T-helper 1 cell (primary cell): Measurements from ENCODE around the gene BEND5.

Source experiments
- DNase-seq, 5 donors: peaks; one replicate each; pipeline ENCODE4 v3.0.0-alpha.2; 2012 to 2020

The BEND5 gene

DNA sequence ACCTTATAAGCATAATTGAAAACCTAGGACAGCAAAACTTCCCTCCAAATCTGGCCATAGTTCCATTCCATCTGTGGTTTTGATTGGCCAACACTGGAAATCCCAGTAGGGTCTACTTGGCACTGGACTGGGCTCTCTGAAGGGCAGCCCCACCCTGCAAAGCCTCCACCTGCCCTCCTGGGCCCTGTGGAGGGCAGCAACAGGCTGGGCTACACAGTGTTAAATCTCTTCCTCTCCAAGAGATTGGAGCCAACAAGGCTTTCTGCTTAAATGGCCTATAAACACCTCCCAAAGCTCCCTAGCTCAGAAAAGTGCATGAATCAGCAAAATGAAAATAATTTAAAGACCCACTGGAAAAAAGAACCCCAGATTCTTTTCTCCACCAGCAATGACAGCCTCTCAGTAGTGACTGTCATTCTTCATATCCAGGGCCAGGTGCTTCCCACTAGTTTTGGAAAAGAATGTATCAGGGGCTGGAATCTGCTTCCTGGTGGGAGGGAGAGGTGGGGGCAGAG is 58.5 kb downstream of the BEND5 start:
- DNase-seq = no peak

DNA sequence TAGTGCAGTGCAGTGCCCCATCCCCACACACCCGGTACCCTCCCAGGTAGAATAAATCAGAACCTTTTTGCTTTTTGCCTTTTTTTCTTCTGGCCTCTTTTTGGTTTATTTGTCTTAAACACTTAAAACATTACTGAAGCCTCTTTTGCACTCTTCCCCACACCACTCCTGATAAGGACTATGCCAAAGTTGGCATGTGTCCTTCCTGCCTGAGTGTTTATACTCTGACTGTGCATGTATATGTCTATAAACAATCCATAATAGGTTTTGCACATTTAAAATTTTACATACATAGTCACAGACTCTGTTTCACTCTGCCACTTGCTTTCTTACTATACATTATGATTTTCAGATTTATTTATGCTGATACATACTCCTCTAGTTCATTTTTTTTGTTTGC is 59.6 kb downstream of the BEND5 start:
- no peak for DNase-seq

DNA sequence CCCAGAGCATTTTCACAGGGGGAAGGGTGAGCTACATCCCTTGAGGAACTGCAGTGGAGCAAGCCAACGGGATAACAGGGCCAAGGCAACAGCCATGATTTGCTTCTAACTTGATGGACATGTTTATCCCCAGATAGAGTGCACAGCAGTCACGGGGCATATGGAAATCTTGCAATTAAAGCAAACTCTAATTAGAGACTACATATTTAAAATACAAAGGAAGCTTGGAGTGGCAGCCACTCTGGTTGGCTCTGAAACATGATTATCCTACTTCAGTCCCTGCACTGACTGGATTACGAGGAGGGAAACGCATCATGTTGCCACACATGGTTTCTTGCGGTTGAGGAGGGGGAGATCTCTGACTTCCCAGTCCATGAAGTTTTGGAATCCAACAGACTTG is 60.8 kb downstream of the BEND5 start:
- no peak for DNase-seq

DNA sequence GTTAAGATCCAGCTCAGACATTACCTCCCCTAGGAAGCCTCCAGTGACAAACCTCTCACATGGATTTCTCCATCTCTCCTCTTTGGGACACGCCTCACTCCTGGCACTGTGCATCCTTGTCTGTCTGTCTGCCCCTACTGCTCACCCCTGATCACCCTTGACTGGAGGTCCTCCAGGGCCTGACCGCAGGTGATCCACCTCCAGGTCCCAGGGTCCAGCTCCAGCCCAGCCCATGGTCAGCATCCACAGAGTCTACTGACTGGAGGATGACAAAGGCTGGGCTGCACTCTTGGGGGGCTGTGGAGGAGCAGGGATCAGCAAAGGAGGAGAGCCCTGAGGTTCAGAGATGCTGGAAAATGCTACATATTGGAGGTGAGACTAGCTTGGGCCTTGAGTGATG is 65.8 kb downstream of the BEND5 start:
- DNase-seq = no peak

DNA sequence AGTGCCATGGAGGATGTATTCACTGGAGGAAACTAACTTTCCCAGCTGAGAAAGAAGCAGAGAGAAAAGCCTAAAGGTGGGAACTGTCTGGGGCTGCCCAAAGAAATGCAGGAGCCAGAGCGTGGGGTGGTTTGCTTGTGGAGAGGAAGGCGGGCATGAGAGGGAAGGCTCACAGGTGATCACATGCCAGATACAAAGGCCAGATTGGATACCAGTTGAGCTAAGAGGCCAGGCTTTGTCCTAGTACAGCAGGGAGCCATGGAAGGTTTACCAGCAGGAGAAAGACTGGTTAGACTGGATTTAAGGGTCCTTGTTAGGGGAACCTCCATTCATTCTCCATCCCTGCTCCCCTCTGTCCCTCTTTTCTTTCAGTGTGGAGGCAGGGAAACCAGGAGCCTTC is 66.4 kb downstream of the BEND5 start:
- no peak for DNase-seq

DNA sequence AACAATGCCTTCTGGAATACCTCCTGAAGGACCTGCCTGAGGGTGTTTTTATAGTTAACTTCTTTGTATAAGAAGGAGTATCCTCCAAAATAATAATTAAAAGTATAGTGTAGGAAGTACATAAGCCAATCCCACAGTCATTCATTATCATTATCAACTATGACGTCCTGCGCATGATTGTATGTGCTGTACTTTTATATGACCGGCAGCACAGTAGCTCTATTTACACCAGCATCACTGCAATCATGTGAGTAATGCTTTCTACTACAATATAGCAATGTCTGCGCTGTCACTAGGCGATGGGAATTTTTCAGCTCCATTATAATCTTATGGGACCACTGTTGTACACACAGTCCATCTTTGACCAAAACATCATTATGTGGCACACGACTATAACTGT is 72.0 kb downstream of the BEND5 start:
- DNase-seq = no peak

DNA sequence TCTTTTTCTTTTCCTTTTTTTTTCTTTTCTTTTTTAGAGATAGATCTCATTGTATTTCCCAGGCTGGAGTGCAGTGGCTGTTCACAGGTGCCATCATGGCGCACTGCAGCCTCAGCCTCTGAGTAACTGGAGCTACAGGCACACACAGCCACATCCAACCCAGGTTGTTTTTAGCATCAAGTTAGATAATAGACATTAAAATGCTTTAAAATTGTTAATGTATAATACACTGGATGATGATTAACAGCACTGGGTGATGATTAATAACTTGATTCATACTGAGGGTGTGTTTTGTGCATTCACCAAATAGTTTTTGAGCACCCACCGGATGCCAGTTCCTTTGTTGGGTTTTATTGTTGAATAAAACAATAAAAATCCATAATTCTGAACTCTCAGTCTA is 75.2 kb downstream of the BEND5 start:
- no peak for DNase-seq

DNA sequence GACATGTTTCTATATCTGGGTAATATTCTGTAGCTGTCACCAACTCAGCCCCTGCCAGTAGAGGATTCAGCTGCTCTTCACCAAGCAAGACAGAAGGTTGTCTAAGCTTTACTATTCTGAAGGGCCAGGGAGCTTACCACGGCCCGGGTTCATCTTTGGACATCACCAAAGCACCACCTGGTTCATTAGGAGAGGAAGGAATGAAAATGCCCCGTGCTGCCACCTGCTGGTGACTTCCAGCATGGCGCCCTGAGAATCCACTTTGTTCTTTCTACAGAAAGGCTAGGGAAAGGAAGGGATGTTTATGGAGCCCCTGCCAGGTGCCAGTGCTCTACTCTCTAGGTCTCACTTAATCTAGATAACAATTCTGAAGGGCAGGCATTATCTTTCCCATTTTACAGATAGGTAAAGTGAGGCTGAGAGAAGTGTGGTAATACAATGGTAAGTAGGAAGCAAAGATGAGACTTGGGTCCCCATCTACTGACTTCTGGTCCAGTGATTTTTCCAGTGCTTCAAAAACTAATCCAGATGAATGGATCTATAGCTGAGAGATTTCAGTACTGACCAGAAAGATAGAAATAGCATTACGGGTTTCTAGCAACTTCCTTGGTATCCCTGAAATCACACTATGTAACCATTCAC is 79.5 kb downstream of the BEND5 start:
- DNase-seq = peak in 2 of 5 donors; percentile 17 to 25

DNA sequence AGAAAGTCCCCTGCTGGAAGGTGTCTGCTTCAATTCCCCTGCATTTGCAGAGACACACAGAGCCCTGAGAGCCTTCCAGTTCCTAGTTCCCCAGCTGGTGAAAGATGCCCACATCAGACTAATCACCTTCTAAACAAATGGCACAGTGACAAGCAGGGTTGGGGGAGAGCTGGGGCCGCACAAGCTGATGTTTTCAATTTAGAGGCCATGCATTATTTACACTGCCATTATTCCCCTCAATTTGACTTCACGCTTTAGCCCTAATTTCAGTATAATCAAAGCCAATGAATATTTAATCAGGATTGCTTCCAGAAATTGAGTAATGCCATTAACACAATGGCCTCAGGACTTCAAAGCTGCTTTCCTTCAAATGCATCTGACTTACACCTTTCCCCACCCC is 81.5 kb downstream of the BEND5 start:
- no peak for DNase-seq

DNA sequence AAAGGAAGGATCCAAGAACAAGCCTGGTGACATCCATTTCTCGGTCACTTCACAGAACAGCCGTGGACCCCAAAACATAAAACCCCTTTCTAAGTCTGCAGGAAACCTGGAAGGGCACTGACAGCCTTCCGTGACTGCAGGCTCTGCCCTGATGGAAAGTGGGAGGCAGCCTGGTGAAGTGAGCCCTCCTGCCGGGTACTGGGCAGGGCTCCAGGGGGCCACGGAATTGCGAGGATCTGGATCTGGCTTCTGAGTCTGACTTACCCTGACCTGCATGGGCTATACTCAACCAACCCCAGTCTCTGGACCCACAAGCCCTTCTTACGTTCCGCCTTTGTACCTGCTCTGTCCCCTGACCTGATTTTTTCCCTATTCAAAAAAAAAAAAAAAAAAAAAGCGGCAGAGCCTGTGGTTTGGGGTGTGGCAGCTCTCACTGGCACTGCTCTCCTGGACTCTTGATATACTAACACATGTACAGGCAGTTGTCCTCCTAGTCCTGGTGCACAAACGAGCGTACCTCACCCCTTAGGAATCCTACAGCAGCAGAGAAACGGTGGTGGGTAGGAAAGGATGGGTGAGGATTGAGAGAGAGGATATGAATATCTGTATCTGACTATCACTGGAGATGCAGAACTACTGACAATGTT is 82.9 kb downstream of the BEND5 start:
- no peak for DNase-seq

DNA sequence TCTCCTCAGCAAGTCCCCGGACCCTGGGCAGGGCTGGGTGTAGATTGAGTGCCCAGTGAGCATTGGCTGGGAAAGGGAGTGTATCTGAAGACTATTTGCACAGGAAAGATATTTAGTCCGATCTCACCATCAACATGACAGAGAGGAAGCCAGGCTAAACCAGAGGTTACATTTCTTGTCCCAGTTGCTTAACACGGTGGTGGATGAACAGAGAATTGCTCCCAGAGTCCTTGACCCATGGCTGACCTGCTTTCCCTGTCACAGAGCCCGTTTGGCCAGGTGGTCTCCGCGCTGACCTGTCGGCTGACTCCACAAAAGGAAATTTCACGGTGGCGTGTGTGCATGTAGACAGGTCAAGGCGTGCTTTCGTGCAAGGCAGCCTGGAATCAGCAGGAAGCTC is 83.5 kb downstream of the BEND5 start:
- no peak for DNase-seq

DNA sequence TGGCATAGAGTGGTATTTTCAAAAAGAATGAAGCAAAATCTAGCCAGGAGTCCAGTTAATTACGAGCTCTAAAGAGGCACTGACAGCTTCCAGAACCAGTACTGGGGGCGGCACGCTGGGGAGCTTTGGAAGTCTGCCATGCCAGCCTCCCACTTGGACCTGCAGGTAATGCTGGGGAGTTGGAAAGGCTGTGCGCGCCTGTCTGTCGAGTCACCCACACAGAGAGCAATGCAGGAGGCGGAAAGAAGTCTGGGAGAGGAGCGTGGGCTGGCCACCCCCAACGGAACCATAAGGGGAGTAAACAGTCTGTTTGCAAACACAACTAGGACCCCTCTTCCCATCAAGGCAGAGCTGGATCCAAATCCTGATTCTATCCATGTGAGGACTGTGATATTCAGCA is 84.5 kb downstream of the BEND5 start:
- DNase-seq = no peak

DNA sequence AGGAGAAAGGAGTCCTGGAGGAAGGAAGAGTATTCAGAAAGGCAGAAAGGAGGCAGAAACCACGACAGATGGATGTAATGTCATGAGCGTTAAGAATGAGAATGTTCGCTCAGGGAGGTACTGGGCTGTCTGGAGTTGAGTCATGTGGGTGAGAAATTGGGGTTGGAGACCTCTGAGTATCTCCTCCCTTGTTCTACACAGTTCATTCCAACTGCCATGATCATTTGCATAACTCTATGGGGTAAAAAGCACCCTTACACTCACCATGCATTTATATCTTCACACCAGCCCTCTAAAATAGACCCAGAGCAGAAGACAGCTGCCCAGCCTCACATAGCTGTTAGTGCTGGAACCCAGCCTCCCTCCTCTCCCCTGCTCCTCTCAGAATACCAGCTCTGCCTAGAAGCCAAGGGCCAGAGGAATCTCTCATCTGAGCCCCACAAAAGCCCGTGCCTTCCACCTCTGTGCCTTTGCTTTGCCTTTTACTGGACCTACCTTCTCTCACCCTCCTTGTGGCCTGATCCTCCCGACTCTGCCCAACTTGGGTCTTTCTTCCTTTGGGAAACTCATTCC is 85.2 kb downstream of the BEND5 start:
- no peak for DNase-seq

DNA sequence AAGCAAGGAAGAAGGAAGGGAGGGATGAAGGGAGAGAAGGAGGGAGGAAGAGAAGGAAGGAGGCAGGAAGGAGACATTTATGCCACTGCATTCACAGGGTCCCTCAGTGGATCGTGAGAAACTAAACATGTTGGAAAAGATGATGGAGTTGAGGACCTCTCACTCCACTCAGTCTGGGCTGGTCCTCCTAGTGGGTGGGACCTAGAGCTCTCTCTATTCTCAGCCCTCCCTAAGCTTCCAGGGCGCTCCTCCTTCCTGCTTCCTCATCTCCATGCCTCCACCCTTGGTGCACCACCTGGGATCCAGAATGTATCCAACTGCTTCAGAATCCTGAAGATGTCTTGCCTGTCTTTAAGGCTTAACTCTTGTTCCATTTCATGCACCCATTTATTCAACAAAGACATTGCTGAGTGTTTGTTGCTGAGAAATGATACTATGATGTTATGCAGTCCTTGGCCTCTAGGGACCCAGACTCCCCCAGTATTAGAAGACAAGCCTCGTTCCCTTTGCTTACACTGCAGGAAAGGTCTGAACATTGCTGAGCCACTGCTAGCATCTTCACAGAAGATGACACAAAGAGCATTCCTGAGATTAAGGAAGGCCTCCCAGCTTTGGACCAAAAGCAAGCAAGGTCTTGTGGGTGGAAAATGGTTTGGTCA is 88.5 kb downstream of the BEND5 start:
- no peak for DNase-seq

DNA sequence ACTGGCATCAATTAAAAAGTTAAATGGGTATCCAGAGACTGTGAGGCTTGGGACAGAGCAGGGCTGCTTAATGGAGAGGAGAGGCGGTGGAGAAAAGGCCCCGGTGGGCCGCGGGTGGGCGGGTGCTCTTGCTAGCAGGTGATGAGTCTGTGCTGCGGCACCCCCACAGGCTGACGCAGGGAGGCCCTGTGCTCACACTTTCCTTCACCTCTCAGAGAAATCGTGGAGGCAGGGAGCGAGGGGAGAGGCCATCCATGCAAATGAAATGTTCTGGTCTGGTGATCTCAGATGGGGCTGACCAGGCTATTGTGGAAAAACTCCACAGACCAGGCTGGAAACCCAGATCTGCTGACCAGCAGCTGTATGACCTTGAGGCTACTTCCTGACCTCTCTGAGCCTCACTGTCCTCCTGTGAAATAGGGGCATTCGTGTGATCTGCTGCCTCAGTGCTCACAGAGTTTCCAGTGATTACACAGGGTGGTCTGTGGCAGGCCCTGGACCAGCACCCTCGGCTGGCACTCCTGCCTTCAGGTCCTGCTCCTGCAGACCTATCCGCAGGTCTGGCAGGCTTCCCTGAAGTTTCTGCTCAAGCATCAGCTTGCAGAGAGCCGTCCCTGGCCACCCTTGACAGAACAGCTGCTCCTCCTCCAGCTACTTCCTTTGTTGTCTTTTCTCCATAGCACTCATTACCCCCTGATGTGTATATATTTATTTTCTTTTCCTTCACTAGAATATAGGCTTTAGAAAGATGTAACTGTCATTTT is 89.2 kb downstream of the BEND5 start:
- no peak for DNase-seq

DNA sequence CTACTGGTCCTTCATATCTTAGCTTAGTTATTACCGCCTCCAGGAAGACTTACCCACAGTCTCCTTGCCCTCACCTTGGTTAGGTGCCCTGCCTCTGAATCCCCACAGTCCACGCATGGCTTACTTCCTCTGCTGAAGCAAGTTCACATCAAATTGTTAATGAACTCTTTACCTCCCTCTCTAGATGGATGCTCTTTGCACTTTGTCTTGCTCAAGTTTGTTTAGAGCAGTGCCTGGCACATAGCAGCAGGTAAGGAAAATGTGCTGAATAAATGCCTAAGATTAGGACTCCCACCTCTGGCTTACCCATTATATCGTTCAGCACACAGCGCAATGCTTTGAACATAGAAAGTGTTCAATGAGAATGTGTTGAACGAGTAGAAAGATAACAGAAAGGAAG is 90.5 kb downstream of the BEND5 start:
- no peak for DNase-seq

DNA sequence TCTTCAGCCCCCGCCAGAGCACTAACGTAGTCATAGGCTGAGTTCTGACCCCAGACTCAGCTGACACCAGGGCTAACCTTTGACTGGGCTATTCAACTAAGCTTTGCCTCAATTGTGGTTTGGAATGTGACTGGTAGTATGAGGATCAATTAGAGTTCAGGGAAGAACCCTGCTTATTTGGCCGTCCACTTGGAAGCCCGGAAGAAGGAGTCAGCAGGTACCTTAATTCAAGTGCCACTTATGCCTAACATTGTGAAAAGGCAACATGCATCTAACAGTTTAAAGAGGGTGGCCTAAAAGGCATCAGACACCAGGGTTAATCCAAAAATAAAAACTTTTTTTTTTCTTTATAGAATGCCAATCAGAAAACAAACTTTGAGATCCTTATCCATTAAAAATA is 92.3 kb downstream of the BEND5 start:
- no peak for DNase-seq

DNA sequence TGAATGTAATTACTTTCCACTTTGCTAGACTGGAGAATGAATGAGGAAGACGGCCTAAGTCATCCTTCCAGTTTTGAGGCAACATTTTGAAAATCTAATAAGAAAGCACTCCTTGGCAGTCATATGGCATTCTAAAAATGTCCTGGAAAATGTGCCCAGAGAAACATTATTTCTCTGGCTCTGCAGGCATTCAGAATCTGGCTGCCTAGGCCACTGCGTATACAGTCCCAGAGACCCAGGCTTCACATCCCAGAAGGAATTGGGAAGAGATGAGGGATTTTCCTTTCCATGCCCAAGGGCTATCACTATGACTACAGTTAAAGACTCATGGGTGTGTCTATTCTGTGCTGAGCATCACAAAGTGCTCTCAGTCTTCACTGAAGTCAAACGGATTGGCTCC is 92.9 kb downstream of the BEND5 start:
- DNase-seq = no peak

DNA sequence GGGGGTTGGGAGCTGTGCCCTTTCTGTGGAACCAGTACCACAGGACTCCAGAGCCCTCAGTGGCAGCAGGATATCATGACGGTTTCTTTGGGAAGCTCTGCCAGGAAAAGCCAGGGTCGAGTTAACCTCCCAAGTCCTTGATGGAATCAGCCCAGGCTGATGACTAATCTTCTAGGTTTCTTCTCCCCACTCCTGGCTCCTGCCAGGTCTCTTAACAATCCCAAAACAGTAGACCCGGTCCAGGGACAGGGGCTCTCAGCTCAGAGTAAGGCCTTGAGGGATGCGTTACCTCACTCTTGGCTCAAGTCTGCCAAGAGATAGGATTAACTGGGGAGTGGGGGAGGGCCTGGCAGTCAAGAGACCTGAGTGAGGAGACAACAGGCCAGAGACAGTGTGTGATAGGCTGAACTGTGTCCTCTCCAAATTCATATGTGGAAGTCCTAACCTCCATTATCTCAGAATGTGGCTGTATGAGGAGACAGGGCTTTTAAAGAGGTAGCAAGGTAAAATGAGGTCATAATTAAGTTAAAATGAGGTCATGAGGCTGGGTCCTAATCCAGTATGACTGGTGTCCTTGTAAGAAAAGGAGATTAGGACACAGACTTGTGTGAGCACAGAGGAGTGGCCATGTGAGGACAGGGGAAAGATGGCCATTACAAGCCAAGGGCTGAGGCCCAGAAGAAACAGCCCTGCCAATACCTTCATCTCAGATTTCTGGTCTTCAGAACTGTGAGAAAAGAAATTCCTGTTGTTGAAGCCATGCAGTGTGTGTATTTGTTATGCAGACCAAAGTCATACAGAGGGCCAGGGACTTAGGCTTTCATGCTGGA is 95.0 kb downstream of the BEND5 start:
- no peak for DNase-seq

DNA sequence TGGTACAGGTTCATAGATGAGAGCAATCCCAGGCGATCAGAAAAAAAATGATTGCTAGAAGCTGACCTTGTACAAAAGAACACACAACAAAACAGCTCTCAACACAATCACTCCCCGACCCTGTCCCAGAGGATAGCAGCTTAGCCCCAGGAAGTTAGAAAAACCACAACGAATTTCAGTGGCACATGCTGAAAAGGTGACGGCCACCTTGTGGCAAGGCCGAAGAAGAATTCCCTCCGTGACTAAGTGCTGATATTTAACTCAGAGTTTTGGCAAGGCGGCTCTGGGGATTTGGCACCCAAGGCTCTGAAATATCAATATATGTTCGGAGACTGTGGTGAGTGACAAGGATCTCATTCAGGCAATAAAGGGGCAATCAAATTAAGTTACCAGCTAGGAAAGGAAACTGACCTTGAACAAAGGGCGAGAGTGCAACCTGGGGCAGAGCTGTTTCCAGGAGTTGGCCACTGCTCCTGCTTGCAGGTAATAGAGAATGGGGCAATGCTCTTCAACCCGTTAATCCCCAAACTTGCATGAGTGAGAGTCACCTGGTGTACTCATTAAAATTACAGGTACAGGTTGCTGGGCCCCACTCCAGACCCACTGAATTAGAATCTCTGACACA is 96.2 kb downstream of the BEND5 start:
- DNase-seq = no peak

DNA sequence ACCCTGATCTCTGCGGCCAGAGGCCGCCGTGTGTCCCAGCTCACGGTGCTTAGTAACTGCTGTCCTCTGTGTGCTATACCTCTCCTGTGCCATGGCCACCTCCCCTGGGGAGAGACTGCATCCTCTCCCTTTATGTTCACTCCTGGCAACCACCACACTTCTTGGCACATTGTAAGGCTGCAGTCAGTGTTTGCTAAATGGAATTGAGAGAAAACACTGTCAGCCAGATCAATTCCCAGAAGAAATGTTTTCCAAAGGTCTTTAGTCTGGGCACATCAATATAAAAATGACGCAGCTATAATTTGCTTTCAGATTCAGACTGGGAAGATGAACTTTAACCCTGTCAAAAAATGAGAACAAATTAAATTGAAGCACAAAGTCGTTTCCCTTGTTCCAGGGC is 96.8 kb downstream of the BEND5 start:
- no peak for DNase-seq
